Middle frontal gyrus (tissue), 1 donor: ENCODE data around the gene PARD3B.

Experiments
- DNase-seq: peaks from one replicate; pipeline ENCODE4 v3.0.0-alpha.2; 2015; ENCODE audit warnings: low spot score; ENCODE audit errors: extremely low spot score

The PARD3B gene

GRCh38 chr2:205540036-205540435 is 994.8 kb downstream of the PARD3B start:
- DNase-seq: no peak

DNA sequence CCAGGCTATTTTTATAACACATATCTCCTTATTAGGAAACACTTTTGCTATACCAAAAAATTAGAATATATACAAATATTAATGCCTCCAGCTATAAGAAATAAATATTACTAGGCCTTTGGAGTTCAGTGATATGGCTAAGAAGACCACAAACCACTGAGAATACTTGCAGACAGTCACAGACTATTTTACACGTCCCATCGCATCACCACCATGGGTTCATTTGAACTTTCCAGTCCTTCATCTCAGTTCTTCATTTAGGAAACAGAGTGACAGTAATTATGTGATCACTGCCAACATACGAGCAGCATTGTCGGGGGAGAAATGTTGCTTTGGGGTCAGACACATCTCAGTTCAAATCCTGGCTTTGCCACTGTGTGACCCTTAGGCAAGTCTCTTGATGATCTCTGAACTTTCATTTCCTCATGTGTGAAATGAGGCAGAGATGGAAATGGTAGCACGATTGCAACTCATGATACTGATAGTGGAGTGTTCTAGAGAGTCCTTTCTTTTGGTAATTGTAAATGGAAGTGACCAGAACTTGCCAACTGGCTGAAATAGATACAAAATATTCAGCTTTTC is 998.1 kb downstream of the PARD3B start:
- DNase-seq: no peak

DNA sequence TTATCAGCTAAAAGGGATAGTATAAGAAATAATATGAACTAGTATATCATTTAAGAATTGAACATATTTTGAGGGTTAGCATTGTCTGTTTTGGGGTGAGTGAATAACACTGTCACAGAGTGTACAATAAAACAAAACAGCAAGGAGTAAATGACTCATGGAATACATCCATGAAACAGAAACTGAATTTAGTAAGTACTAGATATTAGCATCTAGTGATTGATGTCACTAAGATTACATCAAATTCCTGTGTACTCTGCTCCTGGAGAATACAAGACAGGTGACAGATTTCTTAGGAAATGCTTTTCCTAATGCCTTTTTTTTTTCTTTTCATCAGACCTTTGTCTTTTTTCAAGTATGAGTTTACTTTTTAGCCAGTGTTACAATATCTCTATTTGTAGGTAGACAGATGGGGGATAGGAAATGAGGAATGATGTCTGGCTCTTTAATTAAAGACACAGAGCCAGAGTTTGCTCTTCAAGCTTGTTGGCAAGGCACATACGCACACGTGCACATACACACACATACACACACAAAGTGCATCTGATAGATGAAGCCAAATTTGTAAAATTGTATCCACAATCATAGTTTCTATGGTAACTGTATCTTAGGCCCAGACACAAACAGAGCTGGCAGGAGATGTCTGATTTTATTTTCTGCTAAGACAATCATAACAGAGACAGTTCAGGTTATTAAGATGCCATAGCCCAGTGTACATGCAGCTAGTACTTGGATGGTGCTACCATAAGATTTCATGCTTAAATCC is 998.8 kb downstream of the PARD3B start:
- DNase-seq: no peak

- no peak for DNase-seq
Observed at GRCh38 chr2:205545971-205546816, 1000.9 kb downstream of the PARD3B start.

GRCh38 chr2:205555566-205556230 is 1010.4 kb downstream of the PARD3B start:
- DNase-seq: no peak

- no peak for DNase-seq
Observed at GRCh38 chr2:205556357-205556756, 1011.1 kb downstream of the PARD3B start.

GRCh38 chr2:205556841-205557539 is 1011.7 kb downstream of the PARD3B start:
- DNase-seq: no peak

GRCh38 chr2:205557873-205558272 is 1012.6 kb downstream of the PARD3B start:
- no peak for DNase-seq

GRCh38 chr2:205561441-205561840 is 1016.2 kb downstream of the PARD3B start:
- no peak for DNase-seq

GRCh38 chr2:205563646-205564045 is 1018.4 kb downstream of the PARD3B start:
- no peak for DNase-seq

GRCh38 chr2:205564346-205565141 is 1019.3 kb downstream of the PARD3B start:
- no peak for DNase-seq

- DNase-seq: no peak
Observed at GRCh38 chr2:205565142-205565522, 1019.9 kb downstream of the PARD3B start.

DNA sequence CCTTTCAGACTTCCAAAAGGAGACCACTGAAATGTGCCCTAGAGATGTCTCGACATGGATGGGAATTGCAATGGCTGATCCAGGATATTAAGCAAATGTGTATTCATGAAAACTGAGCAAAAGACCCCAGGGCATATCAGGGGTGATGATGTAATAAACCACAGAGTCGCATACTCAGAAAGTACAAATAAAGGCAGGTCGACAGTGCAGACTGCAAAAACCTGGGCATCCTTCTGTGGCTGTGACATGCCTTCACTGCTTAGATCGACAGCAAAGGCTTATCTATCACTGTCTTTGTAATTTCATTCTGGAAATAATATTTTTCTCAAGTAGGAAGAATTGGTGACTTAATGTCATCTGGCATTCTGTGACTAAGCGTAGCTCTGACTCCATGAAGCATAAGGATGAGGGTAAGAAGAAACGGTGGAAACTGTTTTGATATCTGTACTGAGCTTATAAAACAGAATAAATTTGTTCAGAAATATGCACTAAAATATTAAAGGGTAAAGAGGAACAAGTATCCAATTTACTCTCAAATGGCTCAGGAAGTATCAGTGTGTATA is 1021.4 kb downstream of the PARD3B start:
- no peak for DNase-seq

DNA sequence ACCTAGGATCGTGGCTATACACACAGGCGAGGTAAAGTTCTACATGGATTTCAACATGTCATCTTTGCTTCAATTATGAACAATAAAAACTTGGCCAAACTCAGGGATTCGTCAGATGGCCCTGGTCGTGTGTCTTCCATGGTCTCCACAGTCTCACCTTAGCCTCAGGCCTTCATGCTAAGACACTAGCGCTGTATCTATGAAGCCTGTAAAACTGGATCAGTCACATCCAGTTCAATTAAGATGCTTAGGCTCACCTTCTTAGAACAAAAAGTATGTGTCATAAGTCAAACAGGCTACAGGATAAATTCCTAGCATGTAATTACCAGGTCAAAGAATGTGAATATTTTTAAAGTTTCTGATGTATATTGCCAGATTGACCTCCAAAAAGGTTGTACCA is 1023.3 kb downstream of the PARD3B start:
- no peak for DNase-seq

- no peak for DNase-seq
Observed at GRCh38 chr2:205570648-205571047, 1025.4 kb downstream of the PARD3B start.

DNA sequence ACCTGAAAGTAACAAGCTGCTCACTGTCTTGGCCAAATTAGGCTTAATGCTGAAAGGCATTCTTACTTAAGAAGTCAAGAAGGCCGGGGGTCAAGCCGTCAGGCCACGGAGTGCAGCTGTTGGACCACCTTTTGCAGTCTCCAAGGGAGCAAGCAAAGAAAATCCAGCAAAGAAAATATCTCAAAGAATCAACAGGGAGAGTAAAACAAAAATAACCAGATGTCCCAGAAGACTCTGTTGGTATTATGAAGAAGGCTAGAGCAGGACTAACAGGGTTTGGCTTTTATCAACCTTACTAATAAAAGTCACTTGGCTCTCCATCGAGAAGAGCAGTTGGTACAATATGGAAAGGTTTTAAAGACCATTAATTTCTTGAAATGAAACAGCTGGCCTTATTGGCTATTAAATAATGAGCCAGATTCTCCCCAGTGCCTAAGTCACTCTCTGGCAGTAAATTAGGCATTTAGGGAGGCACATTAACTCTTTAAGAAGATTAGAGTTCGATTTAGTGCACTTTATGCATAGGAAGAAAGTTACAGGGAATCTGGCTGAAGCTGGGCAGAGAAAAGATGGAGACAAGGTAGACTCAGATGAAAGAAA is 1026.2 kb downstream of the PARD3B start:
- no peak for DNase-seq

DNA sequence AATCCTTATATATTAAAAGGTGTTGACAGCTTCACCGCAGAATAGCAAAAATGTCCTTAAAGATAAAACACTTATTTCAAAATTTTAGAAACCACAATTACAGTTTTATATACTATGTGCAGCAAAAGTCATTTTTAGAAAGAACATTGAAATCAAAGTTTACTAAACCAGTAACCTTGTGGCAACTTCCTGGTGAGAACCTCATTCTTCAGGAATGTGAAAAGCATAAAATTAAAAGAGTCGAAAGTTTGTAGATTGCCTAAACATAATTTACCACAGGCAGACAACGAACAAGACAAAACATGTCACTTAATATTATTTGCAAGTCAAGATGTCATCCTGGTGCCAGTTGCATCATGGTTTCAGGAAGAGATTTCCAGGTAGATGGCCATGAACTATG is 1028.7 kb downstream of the PARD3B start:
- no peak for DNase-seq

DNA sequence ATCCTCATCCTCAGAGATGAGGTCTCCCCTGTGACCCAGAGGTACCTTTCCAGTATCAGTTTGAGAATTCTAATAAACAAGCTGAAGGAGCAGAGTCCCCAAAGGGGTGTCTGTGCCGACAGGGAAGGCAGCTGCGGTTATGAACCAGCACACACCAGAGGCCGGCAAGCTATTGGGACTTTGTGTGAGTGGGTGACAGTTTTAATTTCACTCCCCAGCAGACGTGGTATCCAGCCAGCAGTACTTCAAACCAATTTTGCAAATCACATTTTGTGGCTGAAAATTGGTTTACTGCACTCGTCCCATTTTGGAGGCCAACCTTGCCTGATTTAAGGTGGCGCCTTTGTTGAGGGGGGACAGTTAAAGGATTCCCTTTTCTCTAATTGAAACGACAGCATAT is 1034.1 kb downstream of the PARD3B start:
- DNase-seq: no peak

DNA sequence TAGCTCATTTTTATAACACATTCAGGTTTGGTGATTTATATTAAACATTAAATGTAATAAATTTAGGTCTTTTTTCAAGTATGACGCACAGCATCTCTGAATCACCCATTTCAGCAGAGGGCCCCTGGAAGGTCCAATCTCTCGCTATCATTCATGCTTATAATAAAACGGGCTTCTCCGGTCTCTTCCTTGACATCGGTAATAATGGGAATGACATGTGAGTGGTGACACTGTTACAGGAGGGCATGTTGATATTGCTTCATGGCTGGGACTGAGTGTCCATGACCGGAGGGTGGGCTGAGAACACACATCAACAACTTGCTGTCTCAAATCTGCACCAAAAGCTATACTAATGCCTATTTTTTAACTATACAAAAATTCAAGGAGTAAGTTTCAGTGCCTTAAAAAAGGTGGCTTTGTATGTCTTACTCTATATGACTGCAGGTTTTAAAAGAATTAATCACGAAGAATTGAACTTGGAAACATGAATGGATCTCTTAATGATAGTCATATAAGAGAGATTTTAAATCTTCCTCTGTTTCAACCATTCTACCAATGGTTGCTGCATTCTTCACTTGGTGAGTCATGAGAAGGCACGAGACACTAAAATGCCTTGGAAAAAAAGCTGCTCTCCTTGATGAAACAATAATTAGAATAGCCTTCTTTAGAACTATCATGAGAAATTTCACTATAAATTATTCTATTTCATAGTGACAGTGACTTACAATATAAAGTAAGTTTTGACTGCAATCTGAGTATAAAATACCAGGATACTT is 1035.1 kb downstream of the PARD3B start:
- DNase-seq: no peak
